DMS79 (cell line): ENCODE results near the gene NUP62.
"Not testable (repeated sequence)": the region's sequence is repeated elsewhere in the genome, so short reads cannot be mapped to it uniquely, and the experiment has no call there.

Experiments
- DNase-seq: peaks from one replicate; lab custom pipeline; 2025; lab: John Stamatoyannopoulos, UW

NUP62 gene

DNA sequence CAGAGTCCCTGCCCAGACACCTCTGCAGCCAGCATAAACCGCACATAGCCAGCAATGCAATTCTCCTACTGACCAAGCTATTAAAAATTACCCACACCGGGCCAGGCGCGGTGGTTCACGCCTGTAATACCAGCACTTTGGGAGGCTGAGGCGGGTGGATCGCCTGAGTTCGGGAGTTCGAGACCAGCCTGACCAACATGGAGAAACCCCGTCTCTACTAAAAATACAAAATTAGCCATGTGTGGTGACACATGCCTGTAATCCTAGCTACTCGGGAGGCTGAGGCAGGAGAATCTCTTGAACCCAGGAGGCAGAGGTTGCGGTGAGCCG is 4.5 kb downstream of the NUP62 start:
- DNase-seq, result not testable (repeated sequence)

DNA sequence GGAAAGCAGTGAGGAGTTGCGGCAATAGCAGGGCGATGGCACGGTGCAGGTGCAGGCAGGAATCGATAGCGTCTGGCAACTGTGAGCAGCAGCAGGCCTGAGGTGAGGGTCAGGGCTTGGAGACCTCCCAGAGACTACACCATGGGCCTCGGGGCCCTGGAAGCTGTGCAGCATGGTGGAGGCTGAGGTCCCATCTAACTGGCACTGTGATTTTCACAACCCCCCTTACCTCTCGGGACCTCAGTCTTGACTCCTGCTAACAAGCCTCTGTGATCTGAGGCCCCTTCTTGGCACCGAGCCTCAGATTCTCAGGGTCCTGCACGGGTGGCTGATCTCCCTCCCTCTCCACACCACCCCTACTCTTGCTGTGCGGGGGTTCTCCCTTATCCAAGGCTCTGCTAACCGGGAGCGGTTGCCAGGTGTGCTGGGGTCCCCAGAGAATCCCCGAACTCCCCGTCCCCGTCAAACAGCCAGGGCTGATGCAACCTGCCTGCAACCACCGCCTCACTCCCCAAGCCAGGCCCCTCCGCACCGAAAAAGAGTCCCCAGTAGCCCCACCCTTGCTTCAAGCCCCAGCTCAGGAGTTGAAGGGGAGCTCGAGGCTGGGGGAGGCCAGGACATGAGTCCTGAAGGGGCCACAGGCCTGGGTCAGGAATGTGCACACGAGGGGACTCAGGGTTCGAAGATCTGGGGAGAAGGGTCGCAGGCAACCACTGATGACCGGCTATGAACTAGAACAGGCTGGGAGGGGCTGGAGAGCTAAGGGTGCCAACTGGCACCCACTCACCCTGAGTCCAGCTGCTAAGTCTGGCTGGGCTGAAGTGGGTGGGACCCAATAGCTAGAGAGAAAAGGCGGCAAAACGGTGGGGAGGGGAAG is 5.1 kb downstream of the NUP62 start:
- DNase-seq, result no peak

DNA sequence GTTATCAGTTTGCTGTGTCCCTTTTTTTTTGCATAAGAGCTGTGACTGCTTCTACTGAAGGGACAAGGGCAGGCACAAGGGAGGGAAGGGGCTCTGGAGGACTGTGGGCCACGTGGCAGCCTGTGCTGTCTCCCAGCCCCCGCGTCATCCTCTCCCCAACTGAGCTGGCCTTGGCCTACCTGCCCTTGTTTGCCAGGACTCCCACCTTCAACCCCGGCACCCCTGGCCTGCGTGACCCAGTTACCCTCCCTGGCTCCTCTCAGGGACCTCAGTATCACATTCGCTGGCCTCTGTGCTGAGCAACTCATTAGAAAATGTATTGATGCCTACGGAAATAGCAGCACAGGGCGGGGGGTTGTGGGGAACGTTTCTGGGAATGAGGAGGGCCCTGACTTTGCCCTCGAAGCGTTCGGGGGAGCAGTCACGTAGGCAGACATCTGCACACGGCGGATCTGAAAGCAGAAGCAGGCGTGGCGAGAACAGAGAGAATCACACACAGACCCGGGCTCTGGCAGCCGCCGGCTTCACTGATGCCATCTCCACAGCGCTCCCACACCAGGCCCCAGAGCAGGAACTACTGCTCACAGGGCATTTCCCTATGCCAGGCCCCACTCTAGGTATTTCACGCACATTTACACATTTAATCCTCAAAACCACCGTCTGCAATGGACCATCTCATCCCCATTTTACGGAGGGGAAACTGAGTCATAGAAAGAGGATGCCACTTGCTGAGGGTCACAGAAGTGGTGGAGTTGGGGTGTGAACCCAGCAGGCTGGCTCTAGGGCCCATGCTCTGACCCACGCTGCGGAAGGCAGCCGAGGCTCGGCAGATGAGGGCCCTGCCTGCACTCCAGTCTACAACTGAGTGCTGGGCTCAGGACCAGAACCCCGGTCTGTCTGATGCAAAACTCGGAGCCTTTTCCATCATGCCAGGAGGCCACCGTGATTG is 6.0 kb downstream of the NUP62 start:
- DNase-seq, result no peak

DNA sequence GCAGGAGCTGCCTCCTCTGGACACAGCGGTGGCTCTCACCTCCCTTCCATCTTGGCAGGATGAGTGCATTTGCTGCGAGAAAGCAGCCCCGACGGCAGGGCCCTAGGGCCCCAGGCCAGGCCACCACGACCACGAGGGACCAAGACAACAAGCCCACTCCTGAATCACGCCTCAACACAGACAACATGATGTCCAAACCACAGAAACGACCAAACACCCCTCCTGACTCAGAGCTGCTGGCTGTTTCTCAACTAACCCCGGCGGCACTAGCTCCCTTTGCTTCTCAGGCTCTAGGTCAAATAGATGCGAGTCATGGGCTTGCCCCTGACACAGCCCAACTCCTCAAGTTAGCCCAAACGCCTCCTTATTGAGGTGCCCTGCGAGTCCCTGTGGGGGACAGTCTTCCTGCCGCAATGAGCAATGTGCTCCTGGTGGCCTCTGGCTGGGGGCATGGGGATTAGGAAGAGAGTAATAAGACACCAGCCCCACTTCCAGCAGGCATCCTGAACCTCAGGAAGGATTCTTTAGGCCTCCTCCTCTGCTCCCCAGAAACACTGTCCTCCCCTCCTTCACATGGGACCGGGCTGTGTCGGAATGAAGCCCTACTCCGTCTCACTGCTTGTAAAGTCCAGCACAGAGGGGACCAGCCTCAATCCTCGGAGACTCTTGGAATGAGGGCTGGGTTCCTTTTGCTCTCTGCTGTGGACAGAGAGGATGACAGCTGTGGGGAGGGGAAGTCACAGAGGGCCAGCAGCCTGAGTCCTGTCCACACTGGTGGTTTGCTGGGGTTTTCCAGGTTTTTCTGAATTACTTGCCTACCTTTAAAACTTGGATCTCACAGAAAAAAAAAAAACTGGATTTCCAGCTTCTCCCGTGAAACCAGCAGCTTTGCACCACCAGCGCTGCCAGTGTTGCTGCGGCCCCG is 7.2 kb downstream of the NUP62 start:
- DNase-seq, result no peak

DNA sequence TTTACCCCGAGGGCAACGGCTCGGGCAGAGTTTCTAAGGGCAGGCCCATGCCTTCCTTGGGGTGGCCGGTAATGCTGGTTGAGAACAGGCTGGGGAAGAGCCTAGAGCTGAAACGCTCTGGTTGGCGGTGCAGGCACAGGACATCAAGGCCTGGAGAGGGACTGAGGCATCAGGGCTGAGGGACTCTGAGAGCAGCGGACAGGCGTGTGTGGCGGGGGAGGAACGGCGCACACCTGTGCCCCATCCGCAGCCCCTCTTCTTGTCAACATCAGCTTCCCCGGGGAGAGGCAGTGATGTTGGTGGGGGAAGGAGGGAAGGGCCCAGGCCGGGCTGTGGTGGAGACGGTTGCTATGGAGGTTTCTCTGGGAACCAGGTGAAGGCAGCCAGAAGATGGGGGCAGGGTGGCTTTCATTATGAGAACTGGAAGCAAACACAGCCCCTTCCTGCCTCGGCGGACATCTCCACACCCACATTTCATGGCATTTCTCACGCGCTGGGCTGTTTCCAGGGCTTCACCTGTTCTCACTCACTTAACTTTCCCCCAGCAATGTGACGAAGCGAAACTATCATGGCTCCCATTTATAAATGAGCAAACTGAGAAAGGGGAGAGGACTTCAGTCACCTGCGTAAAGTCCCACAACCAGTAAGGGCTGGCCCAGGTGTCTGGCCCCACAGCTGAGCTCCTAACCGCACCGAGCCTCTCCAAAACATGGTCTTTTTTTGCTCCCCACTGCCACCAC is 8.5 kb downstream of the NUP62 start:
- DNase-seq, result no peak

DNA sequence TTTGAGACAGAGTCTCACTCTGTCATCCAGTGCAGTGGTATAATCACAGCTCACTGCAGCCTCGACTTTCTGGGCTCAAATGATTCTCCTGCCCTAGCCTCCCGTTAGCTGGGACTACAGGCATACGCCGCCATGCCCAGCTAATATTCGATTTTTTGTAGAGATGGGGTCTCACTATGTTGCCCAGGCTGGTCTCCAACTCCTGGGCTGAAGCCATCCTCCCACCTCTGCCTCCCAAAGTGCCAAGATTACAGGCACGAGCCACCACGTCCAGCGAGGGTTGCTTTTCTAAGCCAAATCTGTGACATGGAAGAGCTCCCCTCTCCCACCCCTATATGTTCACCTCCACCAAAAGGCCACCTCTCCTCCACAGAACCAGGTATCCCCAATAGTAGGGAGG is 11.2 kb downstream of the NUP62 start:
- no peak for DNase-seq

DNA sequence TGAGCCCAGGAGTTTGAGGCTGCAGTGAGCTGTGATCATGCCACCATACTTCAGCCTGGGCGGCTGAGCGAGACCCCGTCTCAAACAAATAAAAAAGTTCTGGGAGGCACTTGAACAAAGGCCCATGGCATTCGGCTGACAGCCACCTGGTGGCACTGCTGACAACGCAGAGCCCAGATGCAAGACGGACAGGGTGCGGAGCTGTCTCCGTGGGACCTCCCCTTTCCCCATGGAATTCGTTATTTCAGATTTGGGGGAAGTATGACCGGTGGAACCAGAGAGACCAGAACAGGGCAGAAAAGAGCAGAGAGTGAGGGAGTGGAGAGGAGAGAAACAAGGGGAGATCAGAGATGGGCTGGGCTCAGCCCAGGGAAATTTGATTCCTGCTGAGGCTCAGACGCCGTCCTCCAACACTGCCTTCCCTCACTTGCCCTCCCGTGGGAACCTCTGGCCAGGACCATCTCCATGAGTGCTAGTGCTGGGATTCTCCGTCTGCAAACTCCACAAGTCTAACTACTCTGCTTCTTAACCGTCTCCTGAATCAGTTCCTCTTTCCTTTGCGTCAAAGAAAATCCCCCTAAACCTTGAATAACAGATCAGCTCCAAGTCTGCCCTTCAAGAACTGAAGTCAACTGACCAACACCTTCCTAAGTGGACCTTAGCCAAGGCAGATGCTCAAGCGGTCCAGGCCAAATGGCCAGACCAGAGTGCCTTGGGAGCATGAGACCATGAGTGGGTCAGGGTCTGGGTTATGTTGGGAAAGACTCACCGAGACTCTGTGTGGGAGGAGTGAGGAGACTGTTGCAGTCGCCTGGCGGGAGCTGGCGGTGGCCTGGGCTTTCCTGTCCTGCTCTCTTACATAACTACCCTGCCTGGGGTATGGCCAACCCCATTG is 12.2 kb downstream of the NUP62 start:
- DNase-seq, result no peak

DNA sequence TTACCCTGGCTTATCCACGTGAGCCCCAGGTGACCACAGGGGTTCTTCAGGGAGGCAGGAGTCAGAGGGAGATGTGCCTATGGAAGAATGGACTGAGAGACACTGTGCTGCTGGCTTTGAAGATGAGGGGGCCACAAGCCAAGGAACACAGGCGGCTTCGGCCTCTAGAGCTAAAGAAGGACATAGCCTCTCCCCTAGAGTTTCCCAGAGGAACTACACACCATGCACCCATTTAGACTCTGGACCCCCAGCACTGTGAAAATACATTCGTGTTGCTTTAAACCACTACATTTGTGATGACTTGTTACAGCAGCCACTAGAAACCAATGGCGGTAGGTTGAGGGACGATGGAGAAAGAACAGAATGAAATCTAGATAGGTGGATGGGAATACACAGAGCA is 14.0 kb downstream of the NUP62 start:
- DNase-seq, result no peak

DNA sequence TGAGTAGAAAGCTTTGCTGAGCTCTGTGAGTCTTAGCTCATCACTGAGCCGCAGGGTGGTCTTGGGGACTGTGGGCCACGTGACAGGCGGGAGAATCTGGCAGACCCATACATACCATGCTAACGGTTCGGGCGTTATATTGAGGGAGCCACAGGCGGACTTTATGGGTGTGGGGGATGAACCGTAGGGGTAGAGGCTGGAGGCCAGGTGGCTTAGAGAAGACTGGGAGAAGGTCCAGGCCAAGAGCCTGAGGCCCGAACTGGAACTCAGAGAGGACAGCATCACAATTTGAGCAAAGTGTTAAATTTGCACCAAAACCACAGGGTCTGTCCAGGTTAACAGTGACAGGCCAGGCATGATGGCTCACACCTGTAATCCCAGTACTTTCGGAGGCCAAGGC is 15.6 kb downstream of the NUP62 start:
- DNase-seq, result no peak

DNA sequence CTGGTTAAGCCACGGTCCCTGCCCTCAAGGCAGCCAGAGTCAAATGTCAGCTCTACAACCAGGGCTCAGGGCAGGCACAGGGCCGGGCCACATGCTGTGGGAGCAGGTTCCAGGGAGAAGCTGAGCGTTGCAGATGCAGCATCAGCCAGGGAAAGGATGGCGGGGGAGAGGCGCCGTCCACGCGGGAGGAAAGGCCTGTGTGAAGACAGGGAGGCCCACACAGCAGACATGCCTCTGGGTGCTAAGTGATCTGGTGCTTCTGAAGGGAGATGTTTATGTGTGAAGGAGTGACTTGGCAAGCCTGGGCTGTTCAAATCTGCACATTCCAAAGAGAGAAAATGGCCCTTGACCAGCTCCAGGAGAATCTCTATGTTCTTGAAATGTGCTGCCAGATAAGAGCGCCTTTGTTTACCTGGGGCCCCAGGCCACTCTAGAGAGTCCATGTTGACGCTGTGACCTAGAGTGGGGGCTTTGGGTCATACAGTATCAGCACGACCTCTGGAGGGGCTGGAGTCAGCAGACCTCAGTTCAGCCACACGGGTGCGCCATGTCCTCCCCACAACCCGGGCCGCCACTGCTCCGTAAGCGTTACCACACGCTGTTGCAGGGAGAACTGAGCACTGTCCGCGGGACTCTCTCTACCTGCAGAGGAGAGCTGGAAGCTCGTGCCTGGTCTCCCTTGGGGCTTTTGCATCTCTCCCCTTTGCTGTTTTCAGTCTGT is 16.2 kb downstream of the NUP62 start:
- DNase-seq, result no peak

DNA sequence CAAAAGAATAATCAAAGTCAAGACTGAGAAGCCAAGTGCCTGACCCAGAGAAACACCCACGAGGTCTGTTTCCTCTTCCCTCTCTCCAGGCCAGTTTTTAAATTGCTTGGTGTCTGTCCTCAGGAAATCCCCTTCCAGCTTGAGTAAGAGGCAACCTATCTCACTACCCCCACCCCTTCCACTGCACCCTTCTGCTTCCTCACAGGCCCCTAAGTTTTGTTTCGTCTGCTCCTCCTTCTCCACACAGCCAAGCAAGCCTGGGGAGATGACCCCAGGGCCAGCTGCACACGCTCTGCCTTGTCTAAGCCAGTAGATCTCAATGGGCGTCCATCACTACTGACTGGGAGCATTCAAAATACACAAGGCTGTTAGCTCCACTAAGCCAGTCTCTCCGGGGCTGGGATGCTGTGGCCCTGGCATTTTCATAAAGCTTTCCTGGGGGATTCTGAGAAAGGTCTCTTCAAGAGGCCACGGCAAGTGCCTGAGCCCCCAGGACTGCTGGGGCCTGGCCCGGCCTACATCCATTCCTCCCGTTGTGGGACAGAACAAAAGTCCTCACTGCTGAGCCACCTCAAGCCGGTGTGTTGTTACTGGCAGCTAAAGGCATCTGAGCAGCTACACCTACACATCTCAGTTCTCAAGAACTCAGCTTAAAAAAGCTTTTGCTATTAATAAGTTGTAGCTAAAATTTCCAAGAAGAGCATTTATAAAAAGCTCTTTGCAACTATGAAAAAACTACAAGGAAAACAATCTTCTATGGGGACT is 17.7 kb downstream of the NUP62 start:
- no peak for DNase-seq

DNA sequence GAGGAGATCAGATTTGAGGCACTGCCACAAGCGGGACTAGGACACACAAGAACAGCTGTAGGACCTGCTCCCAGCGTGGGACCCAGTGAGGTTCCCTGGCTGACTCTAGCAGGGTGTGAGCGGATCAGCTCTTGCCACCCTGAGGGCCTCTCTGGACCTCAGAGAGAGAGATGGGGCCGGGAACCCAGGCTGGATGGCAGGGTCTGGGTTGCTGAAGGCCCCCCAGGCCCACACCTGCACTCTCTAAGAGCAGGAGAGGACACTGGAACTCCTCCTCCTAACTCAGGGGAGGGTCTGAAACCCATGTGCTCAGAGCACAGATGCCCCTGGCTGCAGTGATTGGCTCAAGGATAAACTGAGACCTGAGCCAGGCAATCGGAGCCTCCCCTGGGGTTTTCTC is 19.1 kb downstream of the NUP62 start:
- DNase-seq, result no peak

DNA sequence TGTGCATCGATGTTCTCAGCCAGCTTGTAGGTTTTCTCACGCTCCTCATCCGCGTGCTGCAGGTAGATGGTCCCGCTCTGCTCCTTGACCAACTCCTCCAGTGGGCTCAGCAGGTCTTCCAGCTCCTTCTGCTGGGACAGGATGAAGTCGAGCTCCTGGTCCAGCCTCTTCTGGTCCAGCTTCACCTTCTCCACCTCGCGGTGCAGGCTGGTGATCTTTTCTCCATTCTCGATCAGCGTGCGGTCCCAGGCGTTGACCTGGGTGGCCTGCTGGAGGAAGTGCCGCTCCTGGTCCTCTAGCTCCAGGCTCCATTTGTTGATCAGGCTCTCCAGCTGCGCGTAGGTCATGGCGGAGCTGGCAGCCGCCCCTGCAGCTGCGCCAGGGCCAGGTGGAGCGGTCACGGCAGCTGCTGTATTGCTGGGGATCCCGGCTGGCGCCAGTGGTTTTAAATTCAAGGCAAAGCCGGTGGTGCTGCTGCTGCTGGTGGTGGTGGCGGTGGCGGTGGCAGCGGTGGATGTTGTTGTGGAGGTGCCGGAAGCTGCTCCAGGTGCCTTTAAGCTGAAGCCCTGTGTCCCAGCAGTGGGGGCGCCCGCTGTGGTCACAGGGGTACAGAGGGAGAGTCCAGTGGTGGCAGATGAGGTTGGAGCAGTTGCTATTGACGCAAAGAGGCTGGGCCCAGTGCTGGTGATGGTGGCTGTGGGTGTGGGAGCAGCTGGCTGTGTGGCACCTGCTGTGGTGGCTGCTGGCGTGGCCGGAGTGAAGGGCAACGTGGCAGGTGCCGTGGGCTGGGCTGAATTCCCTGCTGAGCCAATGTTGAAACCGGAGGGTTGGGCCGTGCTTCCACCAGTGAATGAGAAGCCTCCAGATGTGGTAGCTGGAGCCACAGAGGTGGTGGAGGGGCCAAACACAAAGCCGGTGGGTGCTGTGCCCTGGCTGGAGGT is 20.6 kb downstream of the NUP62 start:
- no peak for DNase-seq

DNA sequence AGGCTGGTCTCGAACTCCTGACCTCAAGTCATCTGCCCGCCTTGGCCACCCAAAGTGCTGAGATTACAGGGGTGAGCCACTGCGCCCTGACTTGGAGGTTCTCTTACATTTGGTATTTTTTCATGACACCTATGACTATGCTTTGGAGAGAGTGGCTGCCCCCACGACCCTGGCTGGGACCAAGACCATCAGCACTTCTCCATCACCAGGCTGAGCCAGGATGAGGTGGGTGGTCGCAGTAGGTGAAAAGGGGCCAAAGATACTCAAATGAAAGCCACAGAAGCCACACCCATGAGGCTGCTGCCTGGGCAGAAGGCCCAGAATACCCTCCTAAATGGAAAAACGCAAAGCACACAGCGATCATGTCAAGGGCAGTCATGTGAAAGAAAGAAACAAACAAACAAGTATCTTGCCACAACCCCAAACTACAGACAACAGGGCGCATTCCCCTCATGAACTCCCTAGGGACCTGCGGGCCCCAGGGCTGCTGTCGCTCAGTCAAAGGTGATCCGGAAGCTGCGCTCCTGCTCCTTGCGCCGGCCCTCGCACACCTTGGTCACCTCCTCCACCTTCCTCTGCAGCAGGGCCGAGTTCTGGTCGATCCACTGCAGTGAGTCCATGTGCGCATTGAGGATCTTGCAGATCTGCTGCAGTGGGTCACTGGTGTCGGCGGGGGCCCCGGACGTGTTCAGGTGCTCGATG is 21.4 kb downstream of the NUP62 start:
- DNase-seq, result no peak

DNA sequence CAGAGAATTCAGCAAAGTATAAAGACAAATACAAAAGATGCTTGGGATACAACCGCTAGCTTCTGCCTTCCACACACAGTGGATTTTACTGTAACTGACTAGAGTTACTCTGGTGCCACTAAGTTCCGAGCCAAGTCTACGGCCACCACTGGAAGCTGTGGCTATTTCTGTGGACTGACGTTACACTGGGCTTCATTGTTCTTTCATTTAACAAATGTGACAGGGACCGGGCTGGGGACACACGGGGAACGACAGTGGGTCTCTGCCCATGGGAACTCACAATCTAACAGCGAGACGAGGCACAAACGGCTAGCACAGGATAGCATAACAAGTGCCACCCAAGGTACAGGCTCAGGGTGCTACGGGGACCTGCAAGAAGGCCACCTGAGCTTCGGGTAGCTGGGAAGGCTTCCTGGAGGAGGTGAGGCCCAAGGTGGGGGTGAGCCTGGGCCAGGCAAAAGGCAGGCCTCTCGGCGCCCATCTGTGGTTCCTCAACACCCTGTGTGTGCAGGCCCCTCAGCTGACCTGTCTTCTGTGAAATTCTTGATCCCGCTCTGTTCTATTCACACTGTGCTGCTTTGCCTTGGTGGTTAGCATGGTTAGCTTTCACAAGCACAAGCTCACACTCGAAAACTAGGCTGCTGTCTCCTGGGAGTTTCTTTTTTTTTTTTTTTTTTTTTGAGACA is 22.3 kb downstream of the NUP62 start:
- no peak for DNase-seq

DNA sequence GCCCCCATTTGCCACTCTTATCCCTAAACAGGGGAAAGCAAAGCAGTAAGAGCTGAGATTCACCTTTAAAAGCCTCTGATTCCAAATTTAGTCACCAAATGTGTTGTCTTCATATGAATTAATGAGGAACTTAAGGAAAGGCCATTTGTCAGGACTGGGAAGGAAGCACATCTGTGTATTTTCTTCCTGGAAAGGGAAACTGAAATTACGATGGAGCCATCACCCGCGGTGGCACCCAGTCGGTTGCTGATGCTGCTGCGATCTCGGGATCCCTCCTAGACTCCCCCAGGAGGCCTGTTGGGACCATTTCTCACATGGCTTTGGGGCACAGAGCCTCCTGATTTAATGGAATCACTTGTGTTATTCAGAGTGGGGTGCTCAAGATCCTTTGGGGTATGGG is 25.2 kb downstream of the NUP62 start:
- no peak for DNase-seq
